GM12878 (cell line): ENCODE results near the gene LSM14A. TPM values are rescaled to one million over a fixed set of nuclear protein-coding genes. Genes with fewer than 3 reads are reported as not detected.

Experiments
- BACH1 ChIP-seq: fragments of 450-650 bp; IDR thresholded peaks from 2 replicates; pipeline ENCODE4 v1.6.1; 2017; ENCODE audit warnings: mild to moderate bottlenecking, borderline replicate concordance
- BCL11A ChIP-seq: IDR thresholded peaks from 2 replicates; pipeline ENCODE4 v1.6.1; 2011; ENCODE audit warnings: low read depth, low read length
- CHD2 ChIP-seq: IDR thresholded peaks from 2 replicates; pipeline ENCODE4 v1.6.1; 2011; ENCODE audit warnings: low read depth, low read length, improper control_type of control experiment, borderline replicate concordance
- EZH2 ChIP-seq: IDR thresholded peaks from 2 replicates; pipeline ENCODE4 v1.6.1; 2012; ENCODE audit warnings: low read depth, mild to moderate bottlenecking, control low read depth, inconsistent platforms, low read length, borderline replicate concordance; ENCODE audit not compliant: control insufficient read depth
- FOS ChIP-seq: IDR thresholded peaks from 3 replicates; pipeline ENCODE4 v1.6.1; 2011; ENCODE audit warnings: borderline replicate concordance; ENCODE audit not compliant: insufficient read length; ENCODE audit errors: extremely low read depth
- IKZF1 ChIP-seq: fragments of 450-650 bp; conservative IDR thresholded peaks from 2 replicates; pipeline ENCODE4 v1.6.1; 2017; ENCODE audit warnings: antibody characterized with exemption, mild to moderate bottlenecking
- LARP7 ChIP-seq: fragments of 450-650 bp; IDR thresholded peaks from 2 replicates; pipeline ENCODE4 v1.6.1; 2017; ENCODE audit warnings: mild to moderate bottlenecking
- MEF2B ChIP-seq: fragments of 450-650 bp; IDR thresholded peaks from 2 replicates; pipeline ENCODE4 v1.6.1; 2018; ENCODE audit warnings: mild to moderate bottlenecking, moderate library complexity; ENCODE audit not compliant: partially characterized antibody, poor library complexity, severe bottlenecking
- NR2F1 ChIP-seq: fragments of 450-650 bp; conservative IDR thresholded peaks from 2 replicates; pipeline ENCODE4 v1.6.1; 2017; ENCODE audit warnings: mild to moderate bottlenecking
- NRF1 ChIP-seq: conservative IDR thresholded peaks from 2 replicates; pipeline ENCODE4 v1.6.1; 2011; ENCODE audit warnings: mild to moderate bottlenecking, low read depth, low read length, improper control_type of control experiment
- POLR2A ChIP-seq: IDR thresholded peaks from 2 replicates; pipeline ENCODE4 v1.6.1; 2011; ENCODE audit warnings: low read depth, mild to moderate bottlenecking, low read length
- POLR2AphosphoS5 ChIP-seq: IDR thresholded peaks from 2 replicates; pipeline ENCODE4 v1.6.1; 2011; ENCODE audit warnings: mild to moderate bottlenecking, low read length, inconsistent platforms
- POU2F2 ChIP-seq: IDR thresholded peaks from 3 replicates; pipeline ENCODE4 v1.6.1; 2011; ENCODE audit warnings: low read depth, mild to moderate bottlenecking, low read length, borderline replicate concordance
- RFX5 ChIP-seq: IDR thresholded peaks from 2 replicates; pipeline ENCODE4 v1.6.1; 2011; ENCODE audit warnings: low read depth, low read length, improper control_type of control experiment
- SP1 ChIP-seq: IDR thresholded peaks from one replicate; pipeline ENCODE4 v1.6.1; 2011; ENCODE audit warnings: low read depth, low read length
- SREBF1 ChIP-seq: IDR thresholded peaks from 2 replicates; pipeline ENCODE4 v1.6.1; 2012; ENCODE audit warnings: mild to moderate bottlenecking, low read length
- ZNF207 ChIP-seq: fragments of 450-650 bp; IDR thresholded peaks from 2 replicates; pipeline ENCODE4 v1.6.1; 2014; ENCODE audit warnings: antibody characterized with exemption, mild to moderate bottlenecking, borderline replicate concordance
- ZNF217 ChIP-seq: fragments of 450-650 bp; IDR thresholded peaks from 2 replicates; pipeline ENCODE4 v1.6.1; 2017; ENCODE audit warnings: antibody characterized with exemption, mild to moderate bottlenecking
- polyA plus RNA-seq, 11 experiments: library from polyadenylated mRNA; depleted of rRNA in 4 of 11; unstranded in 6 of 11; stranded (reverse) in 5 of 11; fragments of >200 nt; fragmentation: Nextera tagmentation in 4 of 11; fragmentation: Illumina TruSeq in 1 of 11; extraction: Ambion mirVana in 4 of 11; extraction: Trizol in 1 of 11; gene quantifications; 1 replicate in 1 of 11; 2 replicates in 10 of 11; pipeline versions ENCODE4 v1.2.1 to v1.2.3, GENCODE V29; 2011 to 2016; ENCODE audit warnings: inconsistent platforms in 2 of 11, missing spikeins in 2 of 11, low read depth in 1 of 11
- total RNA-seq, 4 experiments: library from RNA; depleted of rRNA in 3 of 4; stranded (reverse); fragments of >200 nt in 3 of 4; fragmentation: Illumina TruSeq in 1 of 4; extraction: Trizol in 1 of 4; gene quantifications; 2 replicates each; pipeline versions ENCODE4 v1.2.1 to v1.2.3, GENCODE V29; 2013 to 2021
- TF ChIP-seq, protein P1 (sequence below): fragments of 450-650 bp; formaldehyde crosslinking; IDR thresholded peaks from 2 replicates; pipeline ENCODE4 v1.5.0; 2022; ENCODE audit warnings: mild to moderate bottlenecking, missing genetic modification characterization
- TF ChIP-seq, protein P2 (sequence below): fragments of 450-650 bp; IDR thresholded peaks from 2 replicates; pipeline ENCODE4 v1.6.1; 2018; ENCODE audit warnings: borderline replicate concordance, mild to moderate bottlenecking; ENCODE audit not compliant: partially characterized antibody
- TF ChIP-seq, protein P3 (sequence below): fragments of 450-650 bp; formaldehyde crosslinking; IDR thresholded peaks from 2 replicates; pipeline ENCODE4 v1.4.0; 2022; ENCODE audit warnings: mild to moderate bottlenecking, moderate library complexity

The LSM14A gene
- total and polyA plus RNA-seq, 10 of the 15 experiments (the other 5 are each of a cell fraction or from before 2014, with no cell fraction given), result 21.9 to 193 (median 89.4) TPM

DNA sequence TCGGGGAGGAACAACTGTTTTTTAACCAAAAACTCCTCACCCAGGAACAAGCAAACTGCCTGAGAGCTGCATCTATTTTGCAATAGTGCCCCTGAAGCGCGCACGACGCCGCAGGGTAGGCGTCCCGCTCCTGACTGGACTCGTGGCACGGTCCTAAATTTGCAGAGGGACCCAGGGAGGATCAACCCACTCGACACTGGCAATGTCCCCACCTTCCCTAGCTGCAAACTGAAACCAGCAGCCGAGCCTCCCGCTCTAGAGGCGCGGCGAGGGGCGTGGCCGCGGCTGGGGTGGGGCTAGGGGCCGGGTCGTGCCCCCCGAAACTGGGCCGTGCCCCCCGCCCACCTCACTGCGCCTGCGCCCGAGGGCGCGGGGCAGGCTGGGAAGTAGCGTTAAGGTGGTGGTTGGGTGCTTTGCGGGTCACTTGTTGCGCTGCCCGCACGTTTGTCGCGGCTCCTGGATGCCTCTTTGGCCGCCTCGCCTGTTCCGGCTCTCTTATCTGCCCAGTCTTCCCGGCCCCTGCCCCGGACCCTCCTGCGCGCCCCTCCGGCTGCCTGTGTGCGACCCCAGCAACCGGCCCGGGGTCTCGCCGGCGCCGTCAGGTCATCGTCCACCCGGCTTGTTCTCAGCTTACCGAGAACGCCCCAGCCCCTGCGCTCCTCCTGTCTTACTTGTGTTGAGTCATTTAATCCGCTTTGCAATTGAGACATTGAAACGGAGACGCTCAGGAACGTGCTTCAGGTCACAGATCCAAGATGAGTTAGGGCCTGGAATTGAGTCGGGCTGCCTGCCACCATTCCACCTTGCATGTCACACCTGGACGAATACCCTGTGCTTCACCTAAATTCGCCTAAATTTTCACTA, 37.9 kb upstream of the LSM14A start (continued):
- TF ChIP-seq, protein P1, sequence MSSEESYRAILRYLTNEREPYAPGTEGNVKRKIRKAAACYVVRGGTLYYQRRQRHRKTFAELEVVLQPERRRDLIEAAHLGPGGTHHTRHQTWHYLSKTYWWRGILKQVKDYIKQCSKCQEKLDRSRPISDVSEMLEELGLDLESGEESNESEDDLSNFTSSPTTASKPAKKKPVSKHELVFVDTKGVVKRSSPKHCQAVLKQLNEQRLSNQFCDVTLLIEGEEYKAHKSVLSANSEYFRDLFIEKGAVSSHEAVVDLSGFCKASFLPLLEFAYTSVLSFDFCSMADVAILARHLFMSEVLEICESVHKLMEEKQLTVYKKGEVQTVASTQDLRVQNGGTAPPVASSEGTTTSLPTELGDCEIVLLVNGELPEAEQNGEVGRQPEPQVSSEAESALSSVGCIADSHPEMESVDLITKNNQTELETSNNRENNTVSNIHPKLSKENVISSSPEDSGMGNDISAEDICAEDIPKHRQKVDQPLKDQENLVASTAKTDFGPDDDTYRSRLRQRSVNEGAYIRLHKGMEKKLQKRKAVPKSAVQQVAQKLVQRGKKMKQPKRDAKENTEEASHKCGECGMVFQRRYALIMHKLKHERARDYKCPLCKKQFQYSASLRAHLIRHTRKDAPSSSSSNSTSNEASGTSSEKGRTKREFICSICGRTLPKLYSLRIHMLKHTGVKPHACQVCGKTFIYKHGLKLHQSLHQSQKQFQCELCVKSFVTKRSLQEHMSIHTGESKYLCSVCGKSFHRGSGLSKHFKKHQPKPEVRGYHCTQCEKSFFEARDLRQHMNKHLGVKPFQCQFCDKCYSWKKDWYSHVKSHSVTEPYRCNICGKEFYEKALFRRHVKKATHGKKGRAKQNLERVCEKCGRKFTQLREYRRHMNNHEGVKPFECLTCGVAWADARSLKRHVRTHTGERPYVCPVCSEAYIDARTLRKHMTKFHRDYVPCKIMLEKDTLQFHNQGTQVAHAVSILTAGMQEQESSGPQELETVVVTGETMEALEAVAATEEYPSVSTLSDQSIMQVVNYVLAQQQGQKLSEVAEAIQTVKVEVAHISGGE (CRISPR knock-in tag), result no peak
- TF ChIP-seq POLR2A (peak; percentile 97), BCL11A (no peak), FOS (no peak), CHD2 (0 out of 2 replicates have a peak, but pooled peaks have one; percentile 21), ZNF217 (0 out of 2 replicates have a peak, but pooled peaks have one; percentile 9), SREBF1 (no peak), POU2F2 (0 out of 3 replicates have a peak, but pooled peaks have one; percentile 22), SP1 (peak; percentile 45), NRF1 (peak; percentile 76), POLR2AphosphoS5 (peak; percentile 93), ZNF207 (peak; percentile 83; the same call in 1 of the 2 replicates), BACH1 (0 out of 2 replicates have a peak, but pooled peaks have one; percentile 64), RFX5 (peak; percentile 83), MEF2B (peak; percentile 17), LARP7 (peak; percentile 82; the same call in 1 of the 2 replicates), EZH2 (no peak), NR2F1 (peak; percentile 91), IKZF1 (peak; percentile 58)
- TF ChIP-seq, protein P2, sequence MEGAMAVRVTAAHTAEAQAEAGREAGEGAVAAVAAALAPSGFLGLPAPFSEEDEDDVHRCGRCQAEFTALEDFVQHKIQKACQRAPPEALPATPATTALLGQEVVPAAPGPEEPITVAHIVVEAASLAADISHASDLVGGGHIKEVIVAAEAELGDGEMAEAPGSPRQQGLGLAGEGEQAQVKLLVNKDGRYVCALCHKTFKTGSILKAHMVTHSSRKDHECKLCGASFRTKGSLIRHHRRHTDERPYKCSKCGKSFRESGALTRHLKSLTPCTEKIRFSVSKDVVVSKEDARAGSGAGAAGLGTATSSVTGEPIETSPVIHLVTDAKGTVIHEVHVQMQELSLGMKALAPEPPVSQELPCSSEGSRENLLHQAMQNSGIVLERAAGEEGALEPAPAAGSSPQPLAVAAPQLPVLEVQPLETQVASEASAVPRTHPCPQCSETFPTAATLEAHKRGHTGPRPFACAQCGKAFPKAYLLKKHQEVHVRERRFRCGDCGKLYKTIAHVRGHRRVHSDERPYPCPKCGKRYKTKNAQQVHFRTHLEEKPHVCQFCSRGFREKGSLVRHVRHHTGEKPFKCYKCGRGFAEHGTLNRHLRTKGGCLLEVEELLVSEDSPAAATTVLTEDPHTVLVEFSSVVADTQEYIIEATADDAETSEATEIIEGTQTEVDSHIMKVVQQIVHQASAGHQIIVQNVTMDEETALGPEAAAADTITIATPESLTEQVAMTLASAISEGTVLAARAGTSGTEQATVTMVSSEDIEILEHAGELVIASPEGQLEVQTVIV, result no peak
- TF ChIP-seq, protein P3, sequence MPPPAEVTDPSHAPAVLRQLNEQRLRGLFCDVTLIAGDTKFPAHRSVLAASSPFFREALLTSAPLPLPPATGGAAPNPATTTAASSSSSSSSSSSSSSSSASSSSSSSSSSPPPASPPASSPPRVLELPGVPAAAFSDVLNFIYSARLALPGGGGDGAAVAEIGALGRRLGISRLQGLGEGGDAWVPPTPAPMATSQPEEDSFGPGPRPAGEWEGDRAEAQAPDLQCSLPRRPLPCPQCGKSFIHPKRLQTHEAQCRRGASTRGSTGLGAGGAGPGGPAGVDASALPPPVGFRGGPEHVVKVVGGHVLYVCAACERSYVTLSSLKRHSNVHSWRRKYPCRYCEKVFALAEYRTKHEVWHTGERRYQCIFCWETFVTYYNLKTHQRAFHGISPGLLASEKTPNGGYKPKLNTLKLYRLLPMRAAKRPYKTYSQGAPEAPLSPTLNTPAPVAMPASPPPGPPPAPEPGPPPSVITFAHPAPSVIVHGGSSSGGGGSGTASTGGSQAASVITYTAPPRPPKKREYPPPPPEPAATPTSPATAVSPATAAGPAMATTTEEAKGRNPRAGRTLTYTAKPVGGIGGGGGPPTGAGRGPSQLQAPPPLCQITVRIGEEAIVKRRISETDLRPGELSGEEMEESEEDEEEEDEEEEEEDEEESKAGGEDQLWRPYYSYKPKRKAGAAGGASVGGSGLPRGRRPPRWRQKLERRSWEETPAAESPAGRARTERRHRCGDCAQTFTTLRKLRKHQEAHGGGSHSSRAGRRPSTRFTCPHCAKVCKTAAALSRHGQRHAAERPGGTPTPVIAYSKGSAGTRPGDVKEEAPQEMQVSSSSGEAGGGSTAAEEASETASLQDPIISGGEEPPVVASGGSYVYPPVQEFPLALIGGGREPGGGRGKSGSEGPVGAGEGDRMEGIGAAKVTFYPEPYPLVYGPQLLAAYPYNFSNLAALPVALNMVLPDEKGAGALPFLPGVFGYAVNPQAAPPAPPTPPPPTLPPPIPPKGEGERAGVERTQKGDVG (CRISPR knock-in tag), result no peak
